HG02943 (cell line): ENCODE results near the gene XCL2.
"Not testable (repeated sequence)": the region's sequence is repeated elsewhere in the genome, so short reads cannot be mapped to it uniquely, and the experiment has no call there.

Experiments used
- ATAC-seq: cut with Tn5 transposase; IDR thresholded peaks from one replicate; pipeline ENCODE4 v1.9.1; 2021; ENCODE audit warnings: mild to moderate bottlenecking, low read depth, moderate library complexity; ENCODE audit not compliant: unreplicated experiment

The XCL2 gene, protein sequence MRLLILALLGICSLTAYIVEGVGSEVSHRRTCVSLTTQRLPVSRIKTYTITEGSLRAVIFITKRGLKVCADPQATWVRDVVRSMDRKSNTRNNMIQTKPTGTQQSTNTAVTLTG

DNA sequence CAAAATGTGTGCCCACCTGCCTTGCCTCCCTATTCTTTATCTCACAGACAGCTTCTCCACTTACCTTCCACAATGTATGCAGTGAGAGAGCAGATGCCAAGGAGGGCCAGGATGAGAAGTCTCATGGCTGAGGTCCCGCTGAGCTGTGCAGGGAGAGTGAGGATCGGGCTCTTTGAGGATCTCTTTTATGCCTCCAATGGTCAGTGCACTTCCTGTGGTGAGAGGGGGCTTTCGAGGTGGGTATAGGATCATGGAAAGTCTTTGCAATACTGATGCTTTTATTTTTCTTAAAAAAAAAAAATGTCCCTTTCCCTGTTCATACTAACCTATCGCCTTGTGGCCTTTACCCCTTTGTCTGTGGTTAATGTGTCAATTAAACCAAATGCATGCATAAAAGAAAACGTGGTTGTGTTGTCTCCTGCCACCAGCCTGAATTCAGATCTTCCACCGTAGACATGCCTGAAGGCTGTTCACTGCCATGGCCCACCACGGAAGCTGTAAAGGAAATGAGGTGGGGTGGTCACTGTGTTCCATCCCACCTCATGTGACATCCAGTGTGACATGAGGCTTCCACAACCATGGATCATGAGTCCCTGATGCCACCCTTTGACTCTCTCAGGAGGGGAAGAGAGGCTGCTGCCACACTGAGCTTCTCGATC, at the start of gene XCL2:
Gene XCL2, minus strand, starts transcription at position 158 of the 659 bp plus-strand sequence. Its CDS starts 33 bp downstream, at position 125.
- ATAC-seq: not testable (repeated sequence)

DNA sequence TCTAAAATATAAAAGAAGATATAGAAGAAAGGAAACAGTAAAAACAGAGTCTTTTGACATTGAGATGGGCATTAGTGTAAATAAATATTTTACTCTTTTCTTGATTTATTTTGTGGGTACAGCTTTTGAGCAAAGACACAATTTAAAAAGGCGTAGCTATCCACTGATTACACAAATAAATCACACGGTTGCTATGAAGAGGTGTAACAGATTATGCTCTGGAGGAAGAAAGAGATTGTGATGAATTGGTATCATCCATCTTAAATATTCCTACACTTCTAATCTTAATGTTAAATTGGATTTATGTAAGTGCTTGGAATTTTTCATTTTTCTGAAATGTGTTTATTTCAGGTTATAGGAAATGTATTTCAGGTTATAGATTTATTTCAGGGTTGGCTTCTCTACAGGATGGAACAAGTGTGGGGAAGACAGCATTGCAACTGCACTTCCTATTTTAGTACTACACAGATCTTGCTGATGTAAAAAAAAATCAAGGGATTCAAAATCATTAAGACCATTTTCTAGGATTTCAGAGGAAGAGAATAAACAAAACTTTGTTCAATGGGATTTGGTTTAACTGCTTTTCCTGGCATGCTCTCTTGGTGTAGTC, 47.9 kb upstream of the XCL2 start:
- ATAC-seq: no peak

DNA sequence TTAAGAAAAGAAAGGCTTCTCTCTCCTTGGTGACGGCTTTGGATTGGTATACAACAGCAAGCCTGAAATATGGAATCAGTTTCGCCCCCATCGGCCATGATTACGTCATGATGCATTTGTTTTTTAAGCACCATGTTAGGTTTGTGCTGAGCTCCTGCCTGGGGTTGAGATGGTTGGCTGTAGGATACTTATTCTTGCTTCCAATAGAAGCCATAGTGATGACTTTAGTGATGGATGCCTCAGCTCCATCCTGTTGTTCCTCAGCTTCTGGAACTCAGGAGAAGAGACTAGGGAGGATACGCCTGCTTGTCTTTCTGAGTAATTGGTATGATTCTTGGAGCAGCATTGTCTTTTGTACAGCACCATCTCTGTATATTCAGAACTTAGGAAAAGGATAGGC, 47.3 kb upstream of the XCL2 start:
- ATAC-seq: no peak

DNA sequence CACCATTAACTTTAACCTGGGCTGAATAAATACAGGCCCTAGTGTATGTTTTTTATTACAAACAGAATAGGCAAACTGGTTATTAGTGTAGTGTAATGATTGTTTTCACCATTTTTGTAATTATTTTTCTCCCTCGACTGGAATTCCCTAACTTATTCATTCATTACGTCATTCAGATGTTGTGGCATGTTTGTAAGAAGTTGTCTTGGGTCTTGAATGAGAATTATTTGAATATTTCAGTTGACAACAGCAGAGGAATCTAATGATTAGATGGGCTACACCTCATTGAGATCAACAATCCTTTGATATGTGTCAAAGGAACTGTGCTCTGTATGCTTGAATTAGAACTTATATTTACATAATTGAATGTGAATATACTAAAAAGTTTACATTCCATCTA, 45.4 kb upstream of the XCL2 start:
- ATAC-seq: no peak

DNA sequence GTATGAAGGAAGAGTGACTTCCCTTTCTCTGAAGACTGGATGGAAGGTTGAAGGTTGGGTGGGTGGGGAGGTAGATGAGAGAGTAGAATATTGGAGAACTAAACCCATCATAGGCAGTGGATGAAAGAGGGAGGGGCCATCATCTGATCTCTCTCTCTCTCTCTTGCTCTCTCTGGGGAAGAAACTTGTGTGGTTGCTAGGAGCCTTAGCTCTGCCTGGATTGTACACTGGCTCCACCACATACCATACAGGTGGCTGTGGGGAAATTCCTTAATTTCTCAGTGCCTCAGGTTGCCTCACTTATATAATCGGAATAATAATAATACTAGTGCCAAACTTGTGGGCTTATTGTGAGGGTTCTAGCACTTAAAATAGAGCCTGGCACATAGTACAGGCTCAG, 42.1 kb upstream of the XCL2 start:
- no peak for ATAC-seq

DNA sequence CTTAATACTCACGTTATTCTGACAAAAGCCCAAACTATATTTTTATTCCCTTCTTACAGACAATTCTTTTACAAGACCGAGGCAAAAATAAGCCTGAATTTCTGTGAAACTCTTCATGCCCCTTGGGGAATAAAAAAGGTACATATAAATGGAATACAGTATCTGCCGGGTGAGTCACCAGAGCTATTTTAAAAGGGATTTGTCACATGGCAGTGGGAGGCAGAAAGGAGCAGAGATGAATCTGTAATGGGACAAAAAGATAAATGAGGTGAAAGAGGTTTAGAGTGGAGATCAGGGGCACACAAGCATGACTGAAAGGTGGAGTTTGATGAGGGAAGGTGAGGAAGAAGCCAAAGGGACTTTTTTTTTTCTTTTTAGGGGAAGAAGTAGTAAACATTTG, 41.4 kb upstream of the XCL2 start:
- ATAC-seq: no peak

DNA sequence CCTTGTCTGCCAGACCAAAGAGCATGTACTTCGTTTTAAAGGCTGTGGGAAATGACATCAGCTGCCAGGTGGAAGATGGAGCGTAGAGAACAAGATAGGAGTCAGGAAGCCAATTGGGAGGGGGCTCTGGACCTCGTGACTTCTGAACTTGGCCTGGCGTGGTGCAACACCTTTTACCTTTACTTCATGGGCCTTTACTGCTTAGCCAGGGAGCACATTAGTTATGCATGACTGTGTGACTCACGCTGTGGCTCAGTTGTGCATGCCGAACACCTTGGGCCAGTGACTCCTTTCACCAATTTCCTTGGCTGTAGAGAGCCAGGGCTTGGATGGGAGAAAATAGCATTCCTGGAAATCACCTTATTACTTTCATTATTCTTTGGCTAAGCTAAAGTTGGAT, 39.8 kb upstream of the XCL2 start:
- ATAC-seq: no peak

DNA sequence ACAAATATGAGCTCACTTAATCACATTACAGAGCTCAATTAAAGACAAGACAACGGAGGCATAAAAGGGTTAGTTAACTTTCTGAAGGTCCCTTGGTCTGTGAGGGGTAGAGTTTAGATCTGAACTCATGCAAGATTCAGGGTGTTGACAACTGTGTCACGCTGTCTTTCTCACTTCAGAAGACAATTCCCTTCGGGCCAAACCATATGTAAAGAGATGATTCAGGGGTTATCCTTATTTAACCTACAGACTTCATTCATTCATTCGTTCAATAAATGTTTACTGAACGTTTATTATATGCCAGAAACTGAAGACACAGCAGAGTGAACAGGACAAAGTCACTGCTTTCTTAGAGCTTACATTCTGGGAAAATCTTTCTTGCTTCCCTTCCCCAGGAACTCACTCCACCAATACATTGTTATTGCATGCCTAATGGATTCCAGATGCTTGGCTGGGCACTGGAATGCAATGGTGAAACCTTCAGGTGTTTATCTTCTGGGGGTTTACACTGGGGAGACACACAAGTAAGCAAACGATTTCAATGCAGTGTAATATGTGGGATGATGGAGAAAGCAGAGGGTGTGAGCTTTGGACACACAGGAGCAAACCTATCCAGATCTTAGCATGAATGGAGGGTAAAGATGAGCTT, 39.0 kb upstream of the XCL2 start:
- ATAC-seq: no peak

DNA sequence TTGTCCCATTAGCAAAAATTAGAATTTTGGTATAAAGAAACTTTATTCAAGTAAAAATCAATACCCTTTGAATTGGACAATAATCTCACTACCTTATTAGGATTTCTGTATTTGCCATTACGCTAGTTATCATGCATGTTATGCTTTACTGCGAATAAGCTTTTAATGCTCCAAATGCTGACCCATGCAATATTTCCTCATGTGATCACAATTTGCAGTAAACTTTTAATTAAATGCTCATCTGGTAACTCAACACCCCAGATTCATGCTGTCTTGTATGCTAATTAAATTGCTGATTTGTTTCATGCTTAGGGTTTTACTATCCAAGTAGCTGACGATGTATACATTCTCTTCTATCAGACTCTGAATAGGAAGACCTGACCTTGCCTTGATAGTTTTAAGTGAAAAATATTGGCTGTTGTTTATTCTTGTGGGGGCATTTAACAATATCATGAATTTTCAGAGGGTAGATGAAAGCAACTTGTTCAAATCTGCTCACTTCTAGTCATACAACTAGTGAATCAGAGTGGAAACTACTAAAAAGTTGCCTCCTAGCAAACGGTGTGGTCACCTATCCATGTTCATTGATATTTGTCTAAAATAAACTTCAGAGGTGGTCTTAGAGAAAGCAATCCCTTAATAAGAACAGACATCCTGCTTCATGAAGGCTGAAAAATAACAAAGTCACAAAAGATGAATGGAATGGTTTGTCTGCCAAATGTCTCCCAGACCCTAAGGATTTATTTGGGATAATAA, 38.2 kb upstream of the XCL2 start:
- ATAC-seq: no peak

DNA sequence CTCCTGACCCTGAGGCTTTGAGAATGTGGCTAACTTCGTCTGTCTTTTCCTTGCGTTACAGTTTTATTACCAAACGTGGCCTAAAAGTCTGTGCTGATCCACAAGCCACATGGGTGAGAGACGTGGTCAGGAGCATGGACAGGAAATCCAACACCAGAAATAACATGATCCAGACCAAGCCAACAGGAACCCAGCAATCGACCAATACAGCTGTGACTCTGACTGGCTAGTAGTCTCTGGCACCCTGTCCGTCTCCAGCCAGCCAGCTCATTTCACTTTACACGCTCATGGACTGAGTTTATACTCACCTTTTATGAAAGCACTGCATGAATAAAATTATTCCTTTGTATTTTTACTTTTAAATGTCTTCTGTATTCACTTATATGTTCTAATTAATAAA, 37.2 kb upstream of the XCL2 start:
- not testable (repeated sequence) for ATAC-seq

DNA sequence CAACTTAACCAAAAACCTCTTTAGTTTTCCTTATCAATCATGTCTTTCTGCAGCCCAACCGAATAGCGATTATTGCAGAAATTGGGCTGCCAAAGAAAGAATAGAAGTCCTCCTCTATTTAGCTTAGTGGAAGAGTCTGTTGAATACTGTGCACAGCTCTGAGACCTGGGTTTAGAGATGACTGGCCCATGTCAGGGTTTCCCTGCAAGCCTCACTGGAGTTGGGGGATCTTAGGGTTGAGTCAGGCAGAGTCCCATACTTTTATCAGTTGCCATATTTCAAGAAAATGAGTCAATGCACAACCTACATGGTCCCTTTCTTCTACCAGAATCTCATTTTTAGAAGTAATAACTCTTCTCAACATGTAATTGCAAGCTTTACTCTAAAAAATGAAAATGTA, 36.5 kb upstream of the XCL2 start:
- ATAC-seq: not testable (repeated sequence)

DNA sequence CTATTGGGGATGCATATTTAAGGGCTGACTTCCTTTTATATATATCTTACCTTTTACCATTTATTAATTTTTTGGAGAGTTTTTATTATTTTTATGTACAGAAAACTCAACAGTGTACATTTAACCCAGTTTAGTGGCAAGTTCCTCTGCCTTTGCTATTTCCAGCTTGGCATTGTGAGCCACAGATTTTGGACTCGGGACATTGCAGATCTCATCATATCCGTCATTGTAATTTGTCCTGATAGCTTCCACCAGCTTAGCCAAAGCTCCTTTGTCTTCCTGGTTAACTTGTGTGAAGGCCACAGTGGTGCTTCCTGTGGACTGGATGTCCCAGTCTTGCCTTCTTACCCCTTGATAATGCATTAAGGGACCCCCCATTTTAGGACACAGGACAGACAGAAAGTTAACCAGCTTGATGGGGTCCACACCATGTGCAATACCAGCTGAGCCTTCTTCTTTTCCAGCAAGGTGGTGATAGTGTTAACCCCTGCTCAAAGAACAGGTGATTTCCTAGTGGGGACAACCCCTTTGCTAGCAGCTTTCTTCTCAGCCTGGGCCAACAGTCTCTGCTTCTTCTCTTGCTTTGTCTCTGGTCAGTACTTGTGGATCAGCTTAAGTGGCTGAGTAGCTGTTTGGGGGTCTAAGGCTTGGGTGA, 34.9 kb upstream of the XCL2 start:
- ATAC-seq: not testable (repeated sequence)

DNA sequence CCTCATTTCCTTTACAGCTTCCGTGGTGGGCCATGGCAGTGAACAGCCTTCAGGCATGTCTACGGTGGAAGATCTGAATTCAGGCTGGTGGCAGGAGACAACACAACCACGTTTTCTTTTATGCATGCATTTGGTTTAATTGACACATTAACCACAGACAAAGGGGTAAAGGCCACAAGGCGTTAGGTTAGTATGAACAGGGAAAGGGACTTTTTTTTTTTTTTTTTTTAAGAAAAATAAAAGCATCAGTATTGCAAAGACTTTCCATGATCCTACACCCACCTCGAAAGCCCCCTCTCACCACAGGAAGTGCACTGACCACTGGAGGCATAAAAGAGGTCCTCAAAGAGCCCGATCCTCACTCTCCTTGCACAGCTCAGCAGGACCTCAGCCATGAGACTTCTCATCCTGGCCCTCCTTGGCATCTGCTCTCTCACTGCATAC, 32.5 kb upstream of the XCL2 start, which contains the start of gene XCL1:
Gene XCL1, plus strand, starts transcription at position 361 of the 444 bp plus-strand sequence. Its CDS starts 33 bp downstream, at position 394.
- ATAC-seq: not testable (repeated sequence)

DNA sequence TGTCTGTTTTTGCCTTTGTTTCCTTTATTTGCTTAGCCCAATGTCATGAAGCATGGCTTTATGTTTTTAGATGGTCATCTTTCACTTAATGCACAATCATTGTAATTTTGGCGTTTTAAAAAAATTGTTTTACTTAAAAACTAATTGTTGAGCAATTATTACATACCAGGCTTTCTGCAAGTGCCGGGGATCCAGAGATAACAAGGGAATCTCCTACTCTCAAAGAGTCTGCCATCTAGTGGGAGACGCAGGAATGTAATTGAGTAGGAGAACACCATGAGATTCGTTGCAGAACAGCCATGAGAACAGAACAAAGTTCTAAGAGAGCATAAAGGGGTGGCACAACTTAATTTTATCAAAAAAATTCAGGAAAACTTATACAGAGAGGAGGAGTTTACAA, 30.4 kb upstream of the XCL2 start:
- not testable (repeated sequence) for ATAC-seq

DNA sequence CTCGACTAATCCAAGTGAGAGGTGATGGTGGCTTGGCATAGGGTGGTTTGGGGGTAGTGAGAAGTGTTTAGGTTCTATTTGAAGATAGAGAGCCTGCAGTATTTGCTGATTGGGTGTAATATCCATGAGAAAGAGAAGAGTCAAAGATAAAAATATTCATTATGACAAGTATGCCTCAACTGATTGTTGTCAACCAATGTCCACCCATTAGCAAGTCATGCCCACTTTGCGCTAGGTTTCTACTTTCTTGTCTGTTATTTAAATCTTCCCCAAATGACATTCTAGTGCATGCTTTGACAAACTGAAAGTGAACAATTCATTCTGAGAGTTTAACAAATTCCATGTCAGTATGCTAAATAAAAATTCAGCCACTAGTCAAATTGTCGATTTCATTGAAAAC, 28.8 kb upstream of the XCL2 start:
- no peak for ATAC-seq

DNA sequence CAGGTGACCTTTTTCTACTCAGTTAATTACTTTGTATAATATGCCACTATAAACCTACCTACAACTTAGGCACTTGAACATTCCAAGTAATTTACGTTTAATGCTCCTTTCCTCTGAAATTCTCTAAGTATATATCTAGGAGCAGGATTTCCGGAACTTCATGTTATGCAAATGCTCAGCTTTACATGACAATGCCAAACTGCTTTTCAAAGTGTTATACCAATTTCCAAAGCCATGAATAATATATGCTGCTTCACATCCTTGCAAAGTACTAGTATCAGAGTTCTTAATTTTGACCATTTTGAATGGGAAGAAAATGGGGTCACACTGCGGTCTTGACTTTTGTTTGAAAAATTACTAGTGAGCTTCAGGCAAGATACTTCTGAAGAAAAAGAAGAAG, 26.9 kb upstream of the XCL2 start:
- ATAC-seq: no peak

DNA sequence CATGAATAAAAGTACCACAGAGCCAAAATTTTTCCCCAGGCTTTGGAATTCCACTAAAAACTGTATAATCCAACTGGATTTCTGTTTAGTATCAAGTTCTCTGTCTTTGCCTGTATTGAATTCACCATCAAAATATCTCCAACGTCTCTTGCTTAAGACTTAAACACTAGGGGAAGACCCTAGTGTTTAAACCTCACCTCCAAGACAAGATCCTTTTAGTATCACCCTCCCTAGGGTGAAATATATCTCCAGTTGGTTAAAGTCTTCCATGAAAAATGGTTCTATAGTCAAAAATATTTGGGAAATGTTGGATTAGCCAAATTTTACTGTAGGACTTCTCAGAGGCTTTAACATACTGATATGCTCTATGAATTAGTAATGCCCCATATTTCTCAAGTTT, 24.5 kb upstream of the XCL2 start:
- ATAC-seq: no peak

DNA sequence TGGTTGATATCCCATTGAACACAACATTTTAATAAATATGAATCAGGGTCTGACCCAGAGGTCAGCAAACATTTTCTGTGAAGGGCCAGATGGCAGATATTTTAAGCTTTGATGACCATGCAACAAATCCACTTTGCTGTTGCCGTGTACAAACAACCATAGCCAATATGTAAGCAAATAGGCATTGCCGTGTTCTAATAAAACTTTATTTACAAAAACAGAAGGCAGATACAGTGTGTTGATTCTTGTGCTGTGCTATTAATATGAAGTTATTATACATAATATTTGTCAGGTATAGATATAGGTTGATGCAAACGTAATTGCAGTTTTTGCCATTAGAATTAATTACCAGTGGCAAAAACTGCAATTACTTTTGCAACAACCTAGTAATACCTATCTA, 23.8 kb upstream of the XCL2 start:
- no peak for ATAC-seq

DNA sequence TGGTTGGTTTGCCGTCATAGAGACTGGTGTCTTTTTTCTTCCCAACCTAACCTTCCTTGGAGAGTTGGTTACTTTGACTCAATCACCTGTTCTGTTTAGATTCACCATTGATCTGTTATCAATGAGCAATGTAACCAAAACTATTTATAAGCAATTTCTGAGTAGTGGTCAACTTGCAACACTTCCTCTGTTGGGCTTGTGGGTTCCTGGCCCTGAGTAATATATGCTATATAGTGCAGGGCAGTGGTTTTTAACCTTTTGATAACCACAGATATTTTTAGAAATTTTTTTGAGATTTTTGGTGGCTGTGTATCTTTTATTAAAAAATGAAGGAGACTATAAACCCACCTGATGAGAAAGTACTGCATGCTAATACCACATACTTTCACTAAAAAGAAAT, 23.2 kb upstream of the XCL2 start:
- ATAC-seq: no peak

DNA sequence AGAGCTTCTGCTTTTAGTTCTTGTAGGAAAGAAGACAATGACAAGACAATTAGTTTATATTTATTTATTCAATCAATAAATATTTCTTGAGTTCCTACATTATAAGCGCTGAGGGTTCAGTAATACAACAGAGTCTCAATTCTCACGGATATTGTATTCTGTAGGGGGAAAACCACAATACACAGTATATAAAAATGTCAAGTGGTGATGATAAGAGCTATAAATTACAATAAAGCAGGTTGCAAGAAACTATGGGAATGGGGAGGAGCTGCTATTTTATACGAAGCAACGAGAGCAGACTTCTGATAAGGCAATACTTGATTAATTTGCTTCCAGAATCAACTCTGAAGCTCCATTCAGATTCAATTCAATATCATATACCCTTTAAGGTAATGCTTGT, 22.0 kb upstream of the XCL2 start:
- ATAC-seq: no peak
